Prostate gland (tissue), 2 donors: Measurements from ENCODE around the gene RBMS2. TPM values are rescaled to one million over a fixed set of nuclear protein-coding genes. Genes with fewer than 3 reads are reported as not detected.
"Not testable (repeated sequence)": the region's sequence is repeated elsewhere in the genome, so short reads cannot be mapped to it uniquely, and the experiment has no call there.

Experiments
- DNase-seq: peaks from one replicate; pipeline ENCODE4 v3.0.0-alpha.2; 2019; ENCODE audit warnings: low spot score
- H3K27ac ChIP-seq, 2 donors: fragments of 200-600 bp; sonication (generic); 2 replicates each; pipeline ENCODE4 v1.5.1; 2017 to 2019
- H3K27me3 ChIP-seq: fragments of 200-600 bp; sonication (generic); replicated peaks from 2 replicates; pipeline ENCODE4 v1.5.1; 2019; ENCODE audit not compliant: insufficient read depth
- H3K36me3 ChIP-seq, 2 donors: fragments of 200-600 bp; sonication (generic); 1 replicate in 1 of 2; 2 replicates in 1 of 2; pipeline versions ENCODE4 v1.5.1 to v1.8.1; 2017 to 2019
- H3K4me1 ChIP-seq: fragments of 200-600 bp; sonication (generic); replicated peaks from 2 replicates; pipeline ENCODE4 v1.5.1; 2019
- H3K4me3 ChIP-seq, 2 donors: fragments of 200-600 bp; sonication (generic); 2 replicates each; pipeline ENCODE4 v1.5.1; 2017 to 2019
- H3K9me3 ChIP-seq: fragments of 200-600 bp; sonication (generic); 2 replicates; pipeline ENCODE4 v1.5.1; 2017
- POLR2A ChIP-seq: fragments of 450-650 bp; IDR thresholded peaks from one replicate; pipeline ENCODE4 v1.6.1; 2016; ENCODE audit warnings: antibody characterized with exemption, mild to moderate bottlenecking
- POLR2AphosphoS5 ChIP-seq: sonication (generic); formaldehyde crosslinking; IDR thresholded peaks from one replicate; pipeline ENCODE4 v1.6.1; 2017; ENCODE audit warnings: antibody characterized with exemption
- WGBS: methylation state at CpG from one replicate; pipeline ENCODE4 v1.1.5; 2018; 5-methylcytosine and 5-hydroxymethylcytosine counted together
- intact Hi-C: fragments of 100-400 bp; cut with DNase I; formaldehyde crosslinking; loops from one replicate; pipeline ENCODE4 v1.14.2; 2022
- total RNA-seq, 2 donors: library from RNA; depleted of rRNA; stranded (reverse); fragments of >200 nt; gene quantifications; one replicate each; pipeline ENCODE4 v1.1.0, GENCODE V29; 2016
- TF ChIP-seq, protein P1 (sequence below), 4 experiments: fragments of 200-600 bp in 2 of 4; fragments of 450-650 bp in 2 of 4; sonication (generic) in 2 of 4; IDR thresholded peaks; 1 replicate in 3 of 4; 2 replicates in 1 of 4; pipeline ENCODE4 v1.5.1; 2016 to 2019; ENCODE audit warnings: antibody characterized with exemption in 4 of 4, mild to moderate bottlenecking in 2 of 4, moderate library complexity in 2 of 4

Gene RBMS2
- total RNA-seq, 2 donors from 2014 or later = 21.1 to 259 TPM

DNA sequence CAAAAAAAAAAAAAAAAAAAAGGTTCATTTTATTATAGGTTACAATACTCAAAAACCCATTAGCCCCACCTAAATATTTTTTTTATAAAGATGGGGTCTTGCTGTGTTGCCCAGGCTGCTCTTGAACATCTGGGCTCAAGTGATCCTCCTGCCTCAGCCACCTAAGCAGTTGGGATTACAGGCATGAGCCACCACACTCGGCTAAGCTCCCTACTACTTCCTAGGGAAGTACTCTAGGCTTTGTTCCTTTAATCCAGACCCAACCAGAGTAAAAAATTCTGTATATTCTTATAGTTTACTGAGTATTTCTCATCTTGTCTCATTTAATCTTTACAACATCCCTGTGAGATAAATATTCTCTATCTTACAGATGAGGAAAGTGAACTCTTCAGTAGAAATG is 50.7 kb downstream of the RBMS2 start:
- 87% methylated on average over 1 of the region's 1 CpG for WGBS
- intact Hi-C loops = loop anchor here (2.0 to 5.0 kb wide), 2 partner anchors 59 to 65 kb away; no protein-coding TSS in a partner anchor
- no peak overlapping the region for H3K4me3 ChIP-seq
- H3K9me3 ChIP-seq = no peaks in the 10 kb centered on the region
- DNase-seq = no peak
- no peaks in the 10 kb centered on the region for H3K27me3 ChIP-seq
- no peaks in the 10 kb centered on the region for H3K4me1 ChIP-seq
- TF ChIP-seq, protein P1, sequence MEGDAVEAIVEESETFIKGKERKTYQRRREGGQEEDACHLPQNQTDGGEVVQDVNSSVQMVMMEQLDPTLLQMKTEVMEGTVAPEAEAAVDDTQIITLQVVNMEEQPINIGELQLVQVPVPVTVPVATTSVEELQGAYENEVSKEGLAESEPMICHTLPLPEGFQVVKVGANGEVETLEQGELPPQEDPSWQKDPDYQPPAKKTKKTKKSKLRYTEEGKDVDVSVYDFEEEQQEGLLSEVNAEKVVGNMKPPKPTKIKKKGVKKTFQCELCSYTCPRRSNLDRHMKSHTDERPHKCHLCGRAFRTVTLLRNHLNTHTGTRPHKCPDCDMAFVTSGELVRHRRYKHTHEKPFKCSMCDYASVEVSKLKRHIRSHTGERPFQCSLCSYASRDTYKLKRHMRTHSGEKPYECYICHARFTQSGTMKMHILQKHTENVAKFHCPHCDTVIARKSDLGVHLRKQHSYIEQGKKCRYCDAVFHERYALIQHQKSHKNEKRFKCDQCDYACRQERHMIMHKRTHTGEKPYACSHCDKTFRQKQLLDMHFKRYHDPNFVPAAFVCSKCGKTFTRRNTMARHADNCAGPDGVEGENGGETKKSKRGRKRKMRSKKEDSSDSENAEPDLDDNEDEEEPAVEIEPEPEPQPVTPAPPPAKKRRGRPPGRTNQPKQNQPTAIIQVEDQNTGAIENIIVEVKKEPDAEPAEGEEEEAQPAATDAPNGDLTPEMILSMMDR (IDR thresholded peaks at IDR 0.05) = no peak
- TF ChIP-seq POLR2AphosphoS5 = no peak
- no peak for TF ChIP-seq POLR2A
- H3K36me3 ChIP-seq = no peaks in the 10 kb centered on the region
- no peak overlapping the region for H3K27ac ChIP-seq

DNA sequence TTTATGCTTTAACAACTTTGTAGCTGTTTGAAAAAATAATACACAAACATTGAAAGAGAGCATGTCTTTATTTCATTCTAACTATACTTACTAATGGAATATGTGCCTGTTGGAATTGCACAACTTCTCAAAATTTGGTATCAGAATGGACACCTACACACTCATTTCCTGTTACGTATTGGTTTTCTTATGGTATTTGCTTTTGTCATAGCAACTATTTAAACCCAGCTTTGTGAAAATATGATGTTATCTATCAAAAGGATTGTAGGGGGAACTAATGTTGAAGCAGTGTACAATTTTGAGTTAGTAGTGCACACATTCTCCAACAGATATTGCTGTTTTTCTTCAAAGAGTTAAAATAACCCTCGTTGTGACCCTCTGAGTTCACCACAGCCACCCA is 52.6 kb downstream of the RBMS2 start:
- Histone ChIP-seq H3K36me3 (no peaks in the 10 kb centered on the region), H3K4me3 (no peak overlapping the region), H3K27ac (no peak overlapping the region), H3K4me1 (no peaks in the 10 kb centered on the region), H3K27me3 (no peaks in the 10 kb centered on the region), H3K9me3 (no peaks in the 10 kb centered on the region)
- TF ChIP-seq POLR2A (no peak), POLR2AphosphoS5 (no peak)
- TF ChIP-seq, protein P1 (IDR thresholded peaks at IDR 0.05) = no peak
- intact Hi-C loops = loop anchor here (5.0 kb wide), 1 partner anchor 63 kb away; no protein-coding TSS in a partner anchor
- WGBS = 69% methylated on average over 2 of the region's 2 CpGs
- DNase-seq = no peak

DNA sequence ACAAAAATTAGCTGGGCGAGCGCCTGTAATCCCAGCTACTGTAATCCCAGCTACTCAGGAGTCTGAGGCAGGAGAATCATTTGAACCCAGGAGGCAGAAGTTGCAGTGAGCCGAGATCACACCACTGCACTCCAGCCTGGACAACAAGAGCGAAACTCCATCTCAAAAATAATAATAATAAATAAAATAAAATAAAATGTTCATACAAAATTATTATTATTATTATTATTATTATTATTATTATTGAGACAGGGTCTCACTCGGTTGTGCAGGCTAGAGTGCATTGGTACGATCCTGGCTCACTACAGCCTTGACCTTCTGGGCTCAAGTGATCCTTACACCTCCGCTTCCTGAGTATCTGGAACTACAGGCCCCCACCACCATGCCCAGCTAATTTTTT is 55.6 kb downstream of the RBMS2 start:
- H3K4me1 ChIP-seq, H3K27me3 ChIP-seq, H3K27ac ChIP-seq, intact Hi-C loops, H3K4me3 ChIP-seq, H3K36me3 ChIP-seq, H3K9me3 ChIP-seq, DNase-seq: not testable (repeated sequence)
- 89% methylated on average over 7 of the region's 7 CpGs for WGBS

DNA sequence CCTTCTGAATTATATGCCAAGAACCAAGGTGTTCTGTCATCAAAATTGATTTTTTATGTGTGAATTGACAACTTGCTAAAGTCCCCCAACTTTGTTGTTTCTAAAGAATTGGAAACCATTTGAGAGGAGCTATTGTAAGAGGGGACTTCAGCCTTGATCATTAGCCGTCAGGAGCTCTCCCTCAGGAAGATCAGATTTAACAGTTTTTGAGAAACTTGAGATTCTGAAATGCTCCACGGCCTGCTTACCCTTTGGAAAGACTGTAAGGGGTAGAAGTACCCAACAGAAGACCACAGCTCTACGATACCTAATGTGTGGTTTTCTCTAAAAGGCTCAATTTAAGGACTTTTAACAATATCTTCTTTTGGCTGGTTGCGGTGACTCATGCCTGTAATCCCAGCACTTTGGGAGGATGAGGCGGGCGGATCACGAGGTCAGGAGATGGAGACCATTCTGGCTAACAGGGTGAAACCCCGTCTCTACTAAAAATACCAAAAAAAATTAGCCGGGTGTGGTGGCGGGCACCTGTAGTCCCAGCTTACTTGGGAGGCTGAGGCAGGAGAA is 57.4 kb downstream of the RBMS2 start:
- TF ChIP-seq, protein P1 (IDR thresholded peaks at IDR 0.05) = no peak
- TF ChIP-seq POLR2A (no peak), POLR2AphosphoS5 (no peak)
- Histone ChIP-seq H3K4me1 (no peaks in the 10 kb centered on the region), H3K4me3 (no peak overlapping the region), H3K27ac (no peak overlapping the region), H3K27me3 (no peaks in the 10 kb centered on the region), H3K9me3 (no peaks in the 10 kb centered on the region), H3K36me3 (no peaks in the 10 kb centered on the region)
- intact Hi-C loops = no loop called here
- DNase-seq = no peak
- WGBS = 92% methylated on average over 10 of the region's 10 CpGs

DNA sequence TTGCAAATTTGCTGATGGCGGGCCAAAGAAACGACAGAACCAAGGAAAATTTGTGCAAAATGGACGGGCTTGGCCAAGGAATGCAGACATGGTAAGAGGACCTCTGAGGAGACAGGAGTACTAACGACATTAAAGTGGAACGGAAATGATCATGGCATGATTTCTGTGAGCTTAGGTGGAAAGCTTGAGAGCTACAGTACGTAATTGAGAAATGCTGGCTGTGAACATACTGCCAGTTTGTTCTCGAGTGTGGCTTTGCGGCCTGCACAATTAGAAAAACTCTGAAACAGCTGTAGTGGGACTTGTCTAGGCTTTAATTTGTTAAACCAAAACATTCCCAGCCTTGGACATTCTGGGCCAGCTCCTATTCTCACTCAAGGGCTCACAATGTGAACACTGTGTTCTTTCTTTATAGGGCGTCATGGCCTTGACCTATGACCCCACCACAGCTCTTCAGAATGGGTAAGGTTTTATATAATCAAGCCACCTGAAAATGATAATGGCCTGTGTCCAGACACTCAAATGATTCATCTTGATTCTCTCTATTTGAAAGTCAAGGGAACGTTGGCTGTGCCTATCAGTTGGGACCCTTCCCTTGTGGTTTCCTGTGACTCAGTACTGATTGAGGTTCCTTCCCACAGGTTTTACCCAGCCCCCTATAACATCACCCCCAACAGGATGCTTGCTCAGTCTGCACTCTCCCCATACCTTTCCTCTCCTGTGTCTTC is 60.0 kb downstream of the RBMS2 start:
- no peak overlapping the region for H3K27ac ChIP-seq
- no peak for DNase-seq
- intact Hi-C loops = no loop called here
- no peaks in the 10 kb centered on the region for H3K9me3 ChIP-seq
- H3K4me3 ChIP-seq = no peak overlapping the region
- no peaks in the 10 kb centered on the region for H3K36me3 ChIP-seq
- 59% methylated on average over 10 of the region's 10 CpGs for WGBS
- TF ChIP-seq, protein P1 (IDR thresholded peaks at IDR 0.05) = no peak
- no peak for TF ChIP-seq POLR2A
- no peak for TF ChIP-seq POLR2AphosphoS5
- no peaks in the 10 kb centered on the region for H3K27me3 ChIP-seq
- H3K4me1 ChIP-seq = no peaks in the 10 kb centered on the region
